ENCODE data around the gene CNIH4.
"Not testable (repeated sequence)": the region's sequence is repeated elsewhere in the genome, so short reads cannot be mapped to it uniquely, and the experiment has no call there.

Gene CNIH4

DNA sequence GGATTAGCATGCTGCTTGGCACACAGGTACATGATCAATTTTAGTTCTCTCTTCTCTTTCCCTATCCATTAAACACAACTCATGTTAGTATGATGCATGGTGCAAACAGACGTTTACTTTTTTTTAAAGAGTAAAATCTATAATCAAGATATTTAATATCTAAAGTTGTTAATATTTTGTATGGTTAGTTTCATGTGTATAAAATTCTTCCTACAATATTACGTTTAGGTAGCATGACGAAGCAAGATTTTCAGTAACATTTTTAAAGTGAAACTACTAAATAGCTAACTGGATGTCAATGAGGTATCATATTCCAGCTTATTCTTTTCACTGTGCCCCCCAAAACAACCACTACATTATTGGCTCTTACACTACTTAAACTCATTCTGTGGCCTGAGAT is 36.6 kb downstream of the CNIH4 start:
- in situ Hi-C loops (cut with MboI; ENCODE audit: low sequenced_read_pairs): no loop called here

DNA sequence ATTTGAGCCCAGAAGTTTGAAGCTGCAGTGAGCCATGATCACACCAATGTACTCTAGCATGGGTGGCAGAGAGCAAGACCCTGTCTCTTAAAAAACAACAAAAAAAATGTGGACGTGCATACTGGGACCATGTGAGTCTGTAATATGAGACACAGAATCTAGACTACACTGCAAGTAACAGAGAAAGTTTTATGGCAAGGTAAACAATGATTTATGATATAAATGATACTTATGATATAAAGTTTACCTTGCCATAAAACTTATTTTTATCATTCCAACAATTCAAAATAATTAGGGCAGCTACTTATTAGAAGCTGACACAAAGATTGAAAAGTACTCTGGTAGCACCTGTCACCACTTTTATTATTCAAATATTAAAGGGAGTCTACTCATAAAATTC is 43.2 kb downstream of the CNIH4 start:
- in situ Hi-C loops (cut with MboI; ENCODE audit: low sequenced_read_pairs): no loop called here

DNA sequence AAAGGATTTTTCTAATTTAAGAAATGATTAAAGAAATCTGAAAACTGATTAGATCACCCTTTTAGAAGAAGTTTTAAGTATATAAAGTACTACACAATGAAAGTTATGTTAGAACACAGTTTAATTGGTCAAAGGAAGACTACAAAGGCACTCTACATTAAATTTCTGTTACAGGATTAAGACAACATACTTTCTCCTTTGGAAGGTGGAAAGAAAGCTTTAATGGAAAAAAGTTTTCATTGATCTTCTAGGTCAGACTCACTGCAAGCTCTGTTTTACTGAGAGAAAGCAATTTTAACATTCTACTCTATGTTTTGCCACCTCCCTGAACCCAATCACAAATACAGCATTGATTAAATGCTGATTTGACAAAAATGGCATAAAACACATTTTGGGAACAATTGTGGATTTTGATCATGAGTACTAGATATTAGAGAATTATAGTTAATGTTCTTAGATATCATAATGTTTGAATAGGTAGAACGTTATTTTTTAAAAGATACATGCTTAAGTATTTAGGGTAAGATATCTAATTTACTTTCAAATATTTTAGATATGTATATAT is 45.9 kb downstream of the CNIH4 start:
- in situ Hi-C loops (cut with MboI; ENCODE audit: low sequenced_read_pairs): no loop called here

DNA sequence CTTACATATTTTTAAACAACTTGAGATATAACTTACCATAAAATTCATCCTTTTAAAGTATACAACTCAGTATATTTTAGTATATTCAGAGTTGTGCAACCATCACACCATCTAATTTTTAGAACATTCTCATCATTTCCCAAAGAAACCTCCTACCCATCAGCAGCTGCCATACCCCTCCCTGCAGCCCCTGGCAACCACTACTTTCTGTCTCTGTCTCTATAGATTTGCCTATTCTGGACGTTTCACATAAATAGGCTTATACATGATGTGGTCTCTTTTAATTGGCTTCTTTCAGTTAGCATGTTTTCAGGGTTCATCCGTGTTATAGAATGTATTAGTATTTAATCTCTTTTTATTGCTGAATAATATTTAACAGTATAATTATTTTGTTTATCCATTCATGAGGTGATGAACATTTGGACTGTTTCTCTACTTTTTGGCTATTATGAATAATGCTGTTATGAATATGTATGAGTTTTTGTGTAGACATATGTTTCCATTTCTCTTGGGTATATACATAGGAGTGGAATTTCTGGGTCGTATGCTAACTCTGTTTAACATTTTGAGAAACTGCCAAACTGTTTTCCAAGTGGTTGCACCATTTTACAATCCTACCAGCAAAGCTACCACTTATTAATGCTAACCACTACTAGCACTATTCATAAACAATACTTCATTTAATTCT is 48.4 kb downstream of the CNIH4 start:
- in situ Hi-C loops (cut with MboI; ENCODE audit: low sequenced_read_pairs): no loop called here

DNA sequence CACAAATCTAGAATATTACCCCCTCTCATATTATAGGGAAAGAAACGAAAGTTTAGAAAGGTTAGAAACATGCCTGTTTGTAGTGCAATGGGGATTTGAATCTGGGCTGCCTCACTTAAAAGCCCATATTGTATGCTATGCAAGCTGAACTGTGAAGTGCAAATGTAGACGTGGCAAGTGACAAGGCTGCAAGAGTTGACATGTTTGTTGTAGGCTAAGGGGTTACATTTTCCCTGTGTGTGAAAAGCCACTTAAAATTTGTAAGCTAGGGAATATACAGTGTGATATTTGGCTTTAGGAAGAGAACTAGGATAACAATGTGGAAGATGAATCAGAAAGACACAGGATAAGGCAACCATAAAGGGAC is 48.9 kb downstream of the CNIH4 start:
- in situ Hi-C loops (cut with MboI; ENCODE audit: low sequenced_read_pairs): no loop called here

DNA sequence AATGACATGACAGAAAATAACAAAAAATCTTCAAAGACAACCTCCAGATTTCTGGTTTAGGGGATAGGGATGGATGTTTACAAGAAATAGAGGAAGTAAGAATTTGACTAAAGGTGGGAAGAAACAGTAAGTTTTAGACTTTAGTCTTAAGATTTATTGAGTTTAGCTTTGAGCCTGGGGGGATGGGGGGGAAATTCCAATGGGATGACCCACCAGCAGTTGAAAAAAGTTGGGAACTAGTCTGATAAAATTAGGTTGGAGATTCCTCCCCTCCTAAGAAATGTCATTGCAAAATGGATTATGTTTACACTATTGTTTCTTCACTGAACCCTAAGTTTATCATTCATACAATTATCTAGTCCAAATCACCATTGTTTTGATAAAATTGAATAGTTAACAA is 49.5 kb downstream of the CNIH4 start:
- in situ Hi-C loops (cut with MboI; ENCODE audit: low sequenced_read_pairs): no loop called here

DNA sequence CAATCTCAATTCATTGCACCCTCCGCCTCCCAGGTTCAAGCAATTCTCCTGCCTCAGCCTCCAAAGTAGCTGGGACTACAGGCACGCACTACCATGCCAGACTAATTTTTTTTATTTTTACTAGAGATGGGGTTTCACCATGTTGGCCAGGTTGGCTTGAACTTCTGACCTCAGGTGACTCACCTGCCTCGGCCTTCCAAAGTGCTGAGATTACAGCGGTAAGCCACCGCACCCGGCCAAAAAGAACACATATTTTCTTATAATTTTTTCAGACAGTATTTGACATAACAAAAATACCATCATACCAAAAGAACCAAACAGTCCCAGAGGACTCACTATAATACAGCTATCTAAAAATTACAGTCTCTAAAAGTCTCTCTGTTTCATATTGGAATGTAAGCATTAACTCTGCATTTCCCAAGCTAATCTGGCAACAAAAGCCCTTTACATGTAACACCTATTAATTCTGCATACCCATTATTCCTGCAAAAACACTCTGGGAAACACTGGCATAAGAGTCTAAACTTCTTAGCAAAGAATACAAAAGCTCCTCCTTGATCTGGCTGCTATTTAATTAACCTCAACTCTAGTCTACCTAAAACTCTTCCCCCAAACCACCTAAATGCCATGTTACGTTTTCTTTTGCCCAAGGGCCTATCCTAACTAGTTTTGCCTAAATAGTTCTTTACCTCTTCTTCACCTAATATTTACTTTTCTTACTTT is 51.1 kb downstream of the CNIH4 start:
- in situ Hi-C loops (cut with MboI; ENCODE audit: low sequenced_read_pairs): no loop called here

DNA sequence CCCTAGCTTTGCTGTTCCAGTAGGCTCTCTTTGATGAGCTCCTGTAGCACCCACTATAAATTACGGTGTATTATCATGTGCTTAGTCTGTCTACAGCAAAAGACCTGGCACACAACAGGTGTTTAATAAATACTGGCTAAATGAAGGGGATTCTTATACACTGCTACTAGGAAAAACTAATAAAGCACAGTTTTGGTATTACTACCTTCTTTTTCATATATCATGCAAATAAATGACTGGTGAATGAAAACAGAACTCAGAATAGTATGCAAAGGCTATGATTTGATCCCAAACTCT is 51.6 kb downstream of the CNIH4 start:
- in situ Hi-C loops (cut with MboI; ENCODE audit: low sequenced_read_pairs): no loop called here

DNA sequence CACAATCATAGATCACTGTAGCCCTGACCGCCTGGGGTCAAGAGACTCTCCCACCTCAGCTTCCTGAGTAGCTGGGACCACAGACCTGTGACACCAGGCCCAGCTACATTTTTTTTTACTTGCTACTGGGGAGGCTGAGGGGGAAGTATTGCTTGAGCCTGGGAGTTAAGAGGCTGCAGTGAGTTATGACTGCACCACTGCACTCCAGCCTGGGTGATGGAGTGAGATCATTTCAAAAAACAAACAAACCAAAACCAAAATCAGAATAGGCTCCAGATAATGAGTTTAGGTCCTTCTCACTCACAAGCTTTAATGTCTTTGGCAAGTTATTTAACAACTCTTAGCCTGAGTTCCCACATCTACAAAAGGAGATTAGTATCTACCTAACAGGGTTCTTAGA is 55.1 kb downstream of the CNIH4 start:
- in situ Hi-C loops (cut with MboI; ENCODE audit: low sequenced_read_pairs): no loop called here

DNA sequence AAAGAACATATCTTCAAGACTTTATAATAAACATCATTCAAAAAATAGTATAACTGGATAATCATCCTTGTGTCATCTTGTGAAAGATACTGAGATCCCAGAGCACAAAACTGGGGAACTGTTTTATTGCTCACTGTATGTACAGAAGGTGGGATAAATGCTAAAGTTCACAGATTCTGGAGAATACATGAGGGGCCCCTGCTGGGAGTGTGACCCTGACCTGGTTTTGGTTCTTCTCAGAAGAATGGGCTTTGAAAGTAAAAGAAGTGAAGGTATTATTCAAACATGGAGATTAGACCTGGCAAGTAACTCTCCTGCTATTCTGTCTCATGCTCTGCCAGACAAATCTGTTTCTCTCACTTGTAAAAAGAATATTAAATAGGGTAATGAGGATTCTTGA is 63.4 kb downstream of the CNIH4 start:
- in situ Hi-C loops (cut with MboI; ENCODE audit: low sequenced_read_pairs): no loop called here

DNA sequence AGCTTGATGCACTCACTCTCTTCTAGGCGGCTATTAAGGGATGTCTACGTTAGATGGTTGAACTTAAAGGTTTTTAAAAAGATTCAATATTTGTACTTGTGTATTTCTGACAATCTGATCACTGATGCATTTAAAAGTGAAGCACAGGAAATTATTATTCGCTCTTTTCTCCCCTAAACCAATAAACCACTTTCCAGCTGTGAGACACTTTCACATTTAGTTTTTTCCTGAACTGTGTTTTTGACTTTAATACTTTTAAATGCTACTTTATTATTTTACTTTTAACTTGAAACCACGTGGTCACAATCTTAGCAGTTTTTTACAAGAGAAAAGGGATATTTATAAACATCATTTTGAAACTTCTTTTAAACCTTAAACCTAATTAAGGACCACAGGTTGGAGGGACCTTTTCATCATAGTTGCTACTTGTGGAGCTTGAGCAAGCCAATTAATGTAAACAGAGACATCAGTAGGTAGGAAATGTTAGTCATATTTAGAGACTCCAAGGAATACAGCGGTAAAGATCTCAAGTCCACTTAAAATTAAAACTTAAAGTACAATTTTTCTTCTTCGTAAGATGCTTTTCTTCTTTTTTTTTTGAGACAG is 68.7 kb downstream of the CNIH4 start:
- in situ Hi-C loops (cut with MboI; ENCODE audit: low sequenced_read_pairs): no loop called here

DNA sequence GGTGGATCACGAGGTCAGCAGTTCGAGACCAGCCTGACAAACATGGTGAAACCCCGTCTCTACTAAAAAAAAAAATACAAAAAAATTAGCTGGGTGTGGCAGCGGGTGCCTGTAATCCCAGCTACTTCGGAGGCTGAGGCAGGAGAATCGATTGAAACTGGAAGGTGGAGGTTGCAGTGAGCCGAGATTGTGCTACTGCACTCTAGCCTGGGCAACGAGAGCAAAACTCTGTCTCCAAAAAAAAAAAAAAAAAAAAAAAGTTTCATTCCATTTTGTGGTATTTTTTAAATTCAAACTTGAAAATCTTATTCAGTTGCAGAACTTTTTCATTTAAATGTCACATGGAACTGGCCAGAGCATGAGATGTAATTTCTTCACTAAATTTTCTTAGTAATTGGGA is 70.2 kb downstream of the CNIH4 start:
- in situ Hi-C loops (cut with MboI; ENCODE audit: low sequenced_read_pairs): not testable (repeated sequence)

DNA sequence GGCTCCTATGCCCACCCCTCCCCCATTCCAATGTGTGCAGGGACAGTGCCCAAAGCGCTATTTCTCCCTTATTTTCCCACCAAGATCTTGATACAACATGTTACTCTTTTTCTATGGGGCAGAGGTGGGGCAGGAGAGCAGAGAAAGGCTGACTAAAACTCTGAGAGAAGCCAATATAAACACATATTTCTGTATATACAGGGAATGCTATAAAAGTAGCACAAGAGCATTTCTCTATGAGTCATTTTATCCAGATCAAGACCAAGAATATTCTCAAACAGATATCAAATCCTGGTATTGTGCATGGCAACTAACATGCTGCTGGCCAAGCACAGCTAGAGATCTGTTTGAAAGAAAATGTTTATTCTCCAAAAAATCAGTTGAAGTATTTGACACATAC is 70.7 kb downstream of the CNIH4 start:
- in situ Hi-C loops (cut with MboI; ENCODE audit: low sequenced_read_pairs): no loop called here

DNA sequence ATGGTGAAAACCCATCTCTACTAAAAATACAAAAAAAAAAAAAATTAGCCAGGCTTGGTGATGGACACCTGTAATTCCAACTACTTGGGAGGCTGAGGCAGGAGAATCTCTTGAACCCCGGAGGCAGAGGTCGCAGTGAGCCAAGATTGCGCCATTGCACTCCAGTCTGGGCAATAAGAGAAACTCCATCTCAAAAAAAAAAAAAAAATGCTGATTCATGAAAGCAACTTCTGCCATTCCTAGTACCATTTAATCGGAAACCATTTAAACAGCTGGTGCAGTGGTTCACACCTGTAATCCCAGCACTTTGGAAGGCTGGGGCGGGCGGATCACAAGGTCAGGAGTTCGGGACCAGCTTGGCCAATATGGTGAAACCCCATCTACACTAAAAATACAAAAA is 72.0 kb downstream of the CNIH4 start:
- in situ Hi-C loops (cut with MboI; ENCODE audit: low sequenced_read_pairs): not testable (repeated sequence)
